GM23338 (cell line): ENCODE results near the gene PHLDB3. TPM values are rescaled to one million over a fixed set of nuclear protein-coding genes. Genes with fewer than 3 reads are reported as not detected.

Experiments used
- ATAC-seq: fragments of 200-7000 bp; cut with Tn5 transposase; 3 replicates; pipeline ENCODE4 v1.9.1; 2020
- DNase-seq: peaks from one replicate; pipeline ENCODE4 v3.0.0-alpha.2; 2015; ENCODE audit warnings: low spot score
- H2AFZ ChIP-seq: fragments of 200-600 bp; sonication (generic); 2 replicates; pipeline ENCODE4 v1.8.0; 2016; ENCODE audit warnings: antibody characterized with exemption, mild to moderate bottlenecking, moderate library complexity
- H3F3A ChIP-seq: fragments of 200-600 bp; sonication (generic); replicated peaks from 2 replicates; pipeline ENCODE4 v1.8.0; 2017; ENCODE audit warnings: antibody characterized with exemption, mixed run types, low read depth
- H3K27ac ChIP-seq: fragments of 200-600 bp; sonication (generic); 2 replicates; pipeline ENCODE4 v1.6.1; 2016; ENCODE audit warnings: low read depth
- H3K27me3 ChIP-seq: fragments of 200-600 bp; sonication (generic); 2 replicates; pipeline ENCODE4 v1.8.0; 2016; ENCODE audit warnings: mild to moderate bottlenecking, mixed run types, moderate library complexity; ENCODE audit not compliant: insufficient read depth
- H3K36me3 ChIP-seq: fragments of 200-600 bp; sonication (generic); 2 replicates; pipeline ENCODE4 v1.8.0; 2016; ENCODE audit warnings: mild to moderate bottlenecking; ENCODE audit not compliant: insufficient read depth
- H3K4me1 ChIP-seq: fragments of 200-600 bp; sonication (generic); 2 replicates; pipeline ENCODE4 v1.8.0; 2016; ENCODE audit warnings: mild to moderate bottlenecking, moderate library complexity; ENCODE audit not compliant: insufficient read depth
- H3K4me2 ChIP-seq: fragments of 200-600 bp; sonication (generic); 2 replicates; pipeline ENCODE4 v1.7.1; 2017; ENCODE audit warnings: mixed run types
- H3K4me3 ChIP-seq: fragments of 200-600 bp; sonication (generic); 2 replicates; pipeline ENCODE4 v1.6.1; 2016; ENCODE audit warnings: mixed run types
- H3K79me2 ChIP-seq: fragments of 200-600 bp; sonication (generic); replicated peaks from 2 replicates; pipeline ENCODE4 v1.8.0; 2017; ENCODE audit warnings: mild to moderate bottlenecking; ENCODE audit not compliant: insufficient read depth
- H3K9me2 ChIP-seq: fragments of 200-600 bp; sonication (generic); 2 replicates; pipeline ENCODE4 v1.8.0; 2017; ENCODE audit not compliant: insufficient read depth
- H4K20me1 ChIP-seq: fragments of 200-600 bp; sonication (generic); replicated peaks from 2 replicates; pipeline ENCODE4 v1.8.0; 2017; ENCODE audit warnings: mild to moderate bottlenecking; ENCODE audit not compliant: insufficient read depth
- H3K27ac Mint-ChIP-seq: 2 replicates; pipeline ENCODE4 v1.8.0; 2020; ENCODE audit warnings: inconsistent platforms, mild to moderate bottlenecking, moderate library complexity, mixed read lengths
- H3K27me3 Mint-ChIP-seq: 3 replicates; pipeline ENCODE4 v1.8.0; 2022; ENCODE audit warnings: low read depth, mild to moderate bottlenecking, moderate library complexity, mixed read lengths, inconsistent platforms; ENCODE audit not compliant: insufficient read depth, poor library complexity
- H3K36me3 Mint-ChIP-seq: 3 replicates; pipeline ENCODE4 v1.8.0; 2021; ENCODE audit warnings: low read depth, mild to moderate bottlenecking, inconsistent platforms, moderate library complexity, mixed read lengths
- H3K4me1 Mint-ChIP-seq: 3 replicates; pipeline ENCODE4 v1.8.0; 2020; ENCODE audit warnings: mild to moderate bottlenecking, inconsistent platforms, mixed read lengths
- H3K4me3 Mint-ChIP-seq: 3 replicates; pipeline ENCODE4 v1.8.0; 2021; ENCODE audit warnings: moderate library complexity, mild to moderate bottlenecking, inconsistent platforms, mixed read lengths
- H3K9me3 Mint-ChIP-seq: 3 replicates; pipeline ENCODE4 v1.8.0; 2020; ENCODE audit warnings: moderate library complexity, mild to moderate bottlenecking, inconsistent platforms, mixed read lengths
- CREB1 ChIP-seq: fragments of 250-450 bp; sonication (Bioruptor Pico); IDR thresholded peaks from 2 replicates; pipeline ENCODE4 v1.5.0; 2020; ENCODE audit warnings: low read depth, mild to moderate bottlenecking, moderate library complexity
- CTCF ChIP-seq, 2 experiments: fragments of 200-600 bp in 1 of 2; sonication (generic) in 1 of 2; conservative IDR thresholded peaks; 2 replicates each; pipeline versions ENCODE4 v1.5.1 to v1.6.1; 2016 to 2017; ENCODE audit warnings: antibody characterized with exemption in 2 of 2, low read depth in 2 of 2, mild to moderate bottlenecking in 2 of 2, moderate library complexity in 1 of 2
- EZH2 ChIP-seq: fragments of 200-600 bp; sonication (generic); IDR thresholded peaks from one replicate; pipeline ENCODE4 v1.8.0; 2017; ENCODE audit warnings: antibody characterized with exemption, mild to moderate bottlenecking, low read depth; ENCODE audit not compliant: unreplicated experiment
- EZH2phosphoT487 ChIP-seq: fragments of 200-600 bp; sonication (generic); IDR thresholded peaks from one replicate; pipeline ENCODE4 v1.8.1; 2018; ENCODE audit warnings: antibody characterized with exemption; ENCODE audit not compliant: unreplicated experiment
- JUNB ChIP-seq: IDR thresholded peaks from one replicate; pipeline ENCODE4 v1.6.1; 2016; ENCODE audit warnings: antibody characterized with exemption; ENCODE audit not compliant: unreplicated experiment
- NANOG ChIP-seq: IDR thresholded peaks from 2 replicates; pipeline ENCODE4 v1.6.1; 2016; ENCODE audit warnings: antibody characterized with exemption, borderline replicate concordance
- POLR2AphosphoS5 ChIP-seq: IDR thresholded peaks from 2 replicates; pipeline ENCODE4 v1.6.1; 2016; ENCODE audit warnings: antibody characterized with exemption, low read depth
- STAT1 ChIP-seq: IDR thresholded peaks from one replicate; pipeline ENCODE4 v1.6.1; 2016; ENCODE audit warnings: antibody characterized with exemption; ENCODE audit not compliant: unreplicated experiment
- ZNF114 ChIP-seq: fragments of 250-450 bp; sonication (Bioruptor Pico); IDR thresholded peaks from 2 replicates; pipeline ENCODE4 v1.5.0; 2020; ENCODE audit warnings: mild to moderate bottlenecking, moderate library complexity
- ZNF331 ChIP-seq: fragments of 250-450 bp; sonication (Bioruptor Pico); IDR thresholded peaks from 2 replicates; pipeline ENCODE4 v1.5.0; 2020; ENCODE audit warnings: low read depth, mild to moderate bottlenecking, moderate library complexity
- polyA plus RNA-seq: library from polyadenylated mRNA; unstranded; fragments of >200 nt; fragmentation: Nextera tagmentation; extraction: Ambion mirVana; gene quantifications from 2 replicates; pipeline ENCODE4 v1.2.1, GENCODE V29; 2016
- total RNA-seq: library from RNA; depleted of rRNA; stranded (reverse); fragments of >200 nt; shearing (Covaris generic); gene quantifications from 2 replicates; pipeline ENCODE4 v1.2.3, GENCODE V29; 2014
- TF ChIP-seq, protein P1 (sequence below): fragments of 250-450 bp; sonication (Bioruptor Pico); IDR thresholded peaks from 2 replicates; pipeline ENCODE4 v1.5.0; 2020; ENCODE audit warnings: mild to moderate bottlenecking, moderate library complexity
- TF ChIP-seq, protein P2 (sequence below): IDR thresholded peaks from one replicate; pipeline ENCODE4 v1.6.1; 2018; ENCODE audit warnings: antibody characterized with exemption; ENCODE audit not compliant: unreplicated experiment
- TF ChIP-seq, protein P3 (sequence below): IDR thresholded peaks from 2 replicates; pipeline ENCODE4 v1.6.1; 2016; ENCODE audit warnings: antibody characterized with exemption

The PHLDB3 gene
- total and polyA plus RNA-seq, 2 experiments from 2014 or later = 6.3 to 15.4 TPM

GRCh38 chr19:43433358-43433673 lies 71.2 kb downstream of the PHLDB3 start:
- TF ChIP-seq, protein P1, sequence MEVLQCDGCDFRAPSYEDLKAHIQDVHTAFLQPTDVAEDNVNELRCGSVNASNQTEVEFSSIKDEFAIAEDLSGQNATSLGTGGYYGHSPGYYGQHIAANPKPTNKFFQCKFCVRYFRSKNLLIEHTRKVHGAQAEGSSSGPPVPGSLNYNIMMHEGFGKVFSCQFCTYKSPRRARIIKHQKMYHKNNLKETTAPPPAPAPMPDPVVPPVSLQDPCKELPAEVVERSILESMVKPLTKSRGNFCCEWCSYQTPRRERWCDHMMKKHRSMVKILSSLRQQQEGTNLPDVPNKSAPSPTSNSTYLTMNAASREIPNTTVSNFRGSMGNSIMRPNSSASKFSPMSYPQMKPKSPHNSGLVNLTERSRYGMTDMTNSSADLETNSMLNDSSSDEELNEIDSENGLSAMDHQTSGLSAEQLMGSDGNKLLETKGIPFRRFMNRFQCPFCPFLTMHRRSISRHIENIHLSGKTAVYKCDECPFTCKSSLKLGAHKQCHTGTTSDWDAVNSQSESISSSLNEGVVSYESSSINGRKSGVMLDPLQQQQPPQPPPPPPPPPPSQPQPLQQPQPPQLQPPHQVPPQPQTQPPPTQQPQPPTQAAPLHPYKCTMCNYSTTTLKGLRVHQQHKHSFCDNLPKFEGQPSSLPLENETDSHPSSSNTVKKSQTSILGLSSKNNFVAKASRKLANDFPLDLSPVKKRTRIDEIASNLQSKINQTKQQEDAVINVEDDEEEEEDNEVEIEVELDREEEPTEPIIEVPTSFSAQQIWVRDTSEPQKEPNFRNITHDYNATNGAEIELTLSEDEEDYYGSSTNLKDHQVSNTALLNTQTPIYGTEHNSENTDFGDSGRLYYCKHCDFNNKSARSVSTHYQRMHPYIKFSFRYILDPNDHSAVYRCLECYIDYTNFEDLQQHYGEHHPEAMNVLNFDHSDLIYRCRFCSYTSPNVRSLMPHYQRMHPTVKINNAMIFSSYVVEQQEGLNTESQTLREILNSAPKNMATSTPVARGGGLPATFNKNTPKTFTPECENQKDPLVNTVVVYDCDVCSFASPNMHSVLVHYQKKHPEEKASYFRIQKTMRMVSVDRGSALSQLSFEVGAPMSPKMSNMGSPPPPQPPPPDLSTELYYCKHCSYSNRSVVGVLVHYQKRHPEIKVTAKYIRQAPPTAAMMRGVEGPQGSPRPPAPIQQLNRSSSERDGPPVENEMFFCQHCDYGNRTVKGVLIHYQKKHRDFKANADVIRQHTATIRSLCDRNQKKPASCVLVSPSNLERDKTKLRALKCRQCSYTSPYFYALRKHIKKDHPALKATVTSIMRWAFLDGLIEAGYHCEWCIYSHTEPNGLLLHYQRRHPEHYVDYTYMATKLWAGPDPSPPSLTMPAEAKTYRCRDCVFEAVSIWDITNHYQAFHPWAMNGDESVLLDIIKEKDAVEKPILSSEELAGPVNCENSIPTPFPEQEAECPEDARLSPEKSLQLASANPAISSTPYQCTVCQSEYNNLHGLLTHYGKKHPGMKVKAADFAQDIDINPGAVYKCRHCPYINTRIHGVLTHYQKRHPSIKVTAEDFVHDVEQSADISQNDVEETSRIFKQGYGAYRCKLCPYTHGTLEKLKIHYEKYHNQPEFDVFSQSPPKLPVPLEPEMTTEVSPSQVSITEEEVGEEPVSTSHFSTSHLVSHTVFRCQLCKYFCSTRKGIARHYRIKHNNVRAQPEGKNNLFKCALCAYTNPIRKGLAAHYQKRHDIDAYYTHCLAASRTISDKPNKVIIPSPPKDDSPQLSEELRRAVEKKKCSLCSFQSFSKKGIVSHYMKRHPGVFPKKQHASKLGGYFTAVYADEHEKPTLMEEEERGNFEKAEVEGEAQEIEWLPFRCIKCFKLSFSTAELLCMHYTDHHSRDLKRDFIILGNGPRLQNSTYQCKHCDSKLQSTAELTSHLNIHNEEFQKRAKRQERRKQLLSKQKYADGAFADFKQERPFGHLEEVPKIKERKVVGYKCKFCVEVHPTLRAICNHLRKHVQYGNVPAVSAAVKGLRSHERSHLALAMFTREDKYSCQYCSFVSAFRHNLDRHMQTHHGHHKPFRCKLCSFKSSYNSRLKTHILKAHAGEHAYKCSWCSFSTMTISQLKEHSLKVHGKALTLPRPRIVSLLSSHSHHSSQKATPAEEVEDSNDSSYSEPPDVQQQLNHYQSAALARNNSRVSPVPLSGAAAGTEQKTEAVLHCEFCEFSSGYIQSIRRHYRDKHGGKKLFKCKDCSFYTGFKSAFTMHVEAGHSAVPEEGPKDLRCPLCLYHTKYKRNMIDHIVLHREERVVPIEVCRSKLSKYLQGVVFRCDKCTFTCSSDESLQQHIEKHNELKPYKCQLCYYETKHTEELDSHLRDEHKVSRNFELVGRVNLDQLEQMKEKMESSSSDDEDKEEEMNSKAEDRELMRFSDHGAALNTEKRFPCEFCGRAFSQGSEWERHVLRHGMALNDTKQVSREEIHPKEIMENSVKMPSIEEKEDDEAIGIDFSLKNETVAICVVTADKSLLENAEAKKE (CRISPR knock-in tag) = no peak
- TF ChIP-seq POLR2AphosphoS5 = no peak
- no peak for TF ChIP-seq EZH2
- TF ChIP-seq CREB1 (CRISPR knock-in tag) = no peak
- no peak for TF ChIP-seq STAT1
- TF ChIP-seq, protein P2, sequence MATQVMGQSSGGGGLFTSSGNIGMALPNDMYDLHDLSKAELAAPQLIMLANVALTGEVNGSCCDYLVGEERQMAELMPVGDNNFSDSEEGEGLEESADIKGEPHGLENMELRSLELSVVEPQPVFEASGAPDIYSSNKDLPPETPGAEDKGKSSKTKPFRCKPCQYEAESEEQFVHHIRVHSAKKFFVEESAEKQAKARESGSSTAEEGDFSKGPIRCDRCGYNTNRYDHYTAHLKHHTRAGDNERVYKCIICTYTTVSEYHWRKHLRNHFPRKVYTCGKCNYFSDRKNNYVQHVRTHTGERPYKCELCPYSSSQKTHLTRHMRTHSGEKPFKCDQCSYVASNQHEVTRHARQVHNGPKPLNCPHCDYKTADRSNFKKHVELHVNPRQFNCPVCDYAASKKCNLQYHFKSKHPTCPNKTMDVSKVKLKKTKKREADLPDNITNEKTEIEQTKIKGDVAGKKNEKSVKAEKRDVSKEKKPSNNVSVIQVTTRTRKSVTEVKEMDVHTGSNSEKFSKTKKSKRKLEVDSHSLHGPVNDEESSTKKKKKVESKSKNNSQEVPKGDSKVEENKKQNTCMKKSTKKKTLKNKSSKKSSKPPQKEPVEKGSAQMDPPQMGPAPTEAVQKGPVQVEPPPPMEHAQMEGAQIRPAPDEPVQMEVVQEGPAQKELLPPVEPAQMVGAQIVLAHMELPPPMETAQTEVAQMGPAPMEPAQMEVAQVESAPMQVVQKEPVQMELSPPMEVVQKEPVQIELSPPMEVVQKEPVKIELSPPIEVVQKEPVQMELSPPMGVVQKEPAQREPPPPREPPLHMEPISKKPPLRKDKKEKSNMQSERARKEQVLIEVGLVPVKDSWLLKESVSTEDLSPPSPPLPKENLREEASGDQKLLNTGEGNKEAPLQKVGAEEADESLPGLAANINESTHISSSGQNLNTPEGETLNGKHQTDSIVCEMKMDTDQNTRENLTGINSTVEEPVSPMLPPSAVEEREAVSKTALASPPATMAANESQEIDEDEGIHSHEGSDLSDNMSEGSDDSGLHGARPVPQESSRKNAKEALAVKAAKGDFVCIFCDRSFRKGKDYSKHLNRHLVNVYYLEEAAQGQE = no peak
- no peak for TF ChIP-seq ZNF114 (CRISPR knock-in tag)
- TF ChIP-seq JUNB = no peak
- no peak for TF ChIP-seq NANOG
- TF ChIP-seq, protein P3, sequence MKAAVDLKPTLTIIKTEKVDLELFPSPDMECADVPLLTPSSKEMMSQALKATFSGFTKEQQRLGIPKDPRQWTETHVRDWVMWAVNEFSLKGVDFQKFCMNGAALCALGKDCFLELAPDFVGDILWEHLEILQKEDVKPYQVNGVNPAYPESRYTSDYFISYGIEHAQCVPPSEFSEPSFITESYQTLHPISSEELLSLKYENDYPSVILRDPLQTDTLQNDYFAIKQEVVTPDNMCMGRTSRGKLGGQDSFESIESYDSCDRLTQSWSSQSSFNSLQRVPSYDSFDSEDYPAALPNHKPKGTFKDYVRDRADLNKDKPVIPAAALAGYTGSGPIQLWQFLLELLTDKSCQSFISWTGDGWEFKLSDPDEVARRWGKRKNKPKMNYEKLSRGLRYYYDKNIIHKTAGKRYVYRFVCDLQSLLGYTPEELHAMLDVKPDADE = no peak
- no peak for TF ChIP-seq CTCF (conservative IDR thresholded peaks at IDR 0.05; ENCODE audit: low read depth in 2 of 2)
- no peak for TF ChIP-seq EZH2phosphoT487
- no peak for TF ChIP-seq ZNF331 (CRISPR knock-in tag)
- no peak overlapping the region for H3K27ac Mint-ChIP-seq
- Histone ChIP-seq H3K27ac (no peak overlapping the region), H3K4me2 (no peak overlapping the region), H3K79me2 (no peaks in the 10 kb centered on the region), H3K4me1 (no peaks in the 10 kb centered on the region), H3K9me2 (no peaks in the 10 kb centered on the region), H4K20me1 (no peaks in the 10 kb centered on the region), H3K4me3 (no peak overlapping the region), H3K27me3 (no peaks in the 10 kb centered on the region), H3F3A (no peaks in the 10 kb centered on the region), H2AFZ (no peak overlapping the region), H3K36me3 (no peaks in the 10 kb centered on the region)
- H3K9me3 Mint-ChIP-seq = no peaks in the 10 kb centered on the region; the same call in 2 of the 3 replicates
- DNase-seq = no peak
- peaks cover 4% of the 10 kb centered on the region for H3K27me3 Mint-ChIP-seq
- no peak for ATAC-seq
- H3K4me3 Mint-ChIP-seq = no peak overlapping the region
- no peaks in the 10 kb centered on the region for H3K4me1 Mint-ChIP-seq
- H3K36me3 Mint-ChIP-seq = no peaks in the 10 kb centered on the region
